A549 (cell line): ENCODE results near the gene PSMD1. TPM values are rescaled to one million over a fixed set of nuclear protein-coding genes. Genes with fewer than 3 reads are reported as not detected.

Experiments
- ATAC-seq, 2 experiments: fragments of 200-7000 bp in 1 of 2; fragments of >200 bp in 1 of 2; cut with Nextera tagmentation in 1 of 2; cut with Tn5 transposase in 1 of 2; 3 replicates each; pipeline versions ENCODE4 v1.8.0 to v1.9.1; 2018 to 2020; ENCODE audit warnings: mild to moderate bottlenecking in 1 of 2, moderate library complexity in 1 of 2
- CTCF ChIA-PET: fragments of 300-600 bp; sonication (Branson Sonifier 250); formaldehyde crosslinking; extraction: SDS; loops from one replicate; lab custom pipeline; 2021; ENCODE audit warnings: antibody characterized with exemption, inconsistent platforms; lab: Yijun Ruan, JAX
- POLR2A ChIA-PET: fragments of 350-600 bp; formaldehyde crosslinking; extraction: SDS; loops from one replicate; lab custom pipeline; 2021; ENCODE audit warnings: antibody characterized with exemption, inconsistent platforms; lab: Yijun Ruan, JAX
- DNase-seq, 2 experiments: peaks; one replicate each; pipeline versions ENCODE4 v3.0.0 to v3.0.0-alpha.2; 2011 to 2016; ENCODE audit warnings: low read depth in 1 of 2, low spot score in 1 of 2
- FAIRE-seq: peaks from 2 replicates; lab custom pipeline; 2011; peaks lifted over from hg19 to GRCh38; lab: Jason Lieb, UNC
- H3K27ac ChIP-seq, 2 experiments: fragments of >200 bp; sonication (Bioruptor Twin); formaldehyde crosslinking; 3 replicates each; pipeline ENCODE4 v1.5.1; 2016 to 2017
- H3K4me1 ChIP-seq: fragments of >200 bp; sonication (Bioruptor Twin); formaldehyde crosslinking; 3 replicates; pipeline ENCODE4 v1.6.1; 2016
- H3K4me2 ChIP-seq: fragments of >200 bp; sonication (Bioruptor Twin); formaldehyde crosslinking; 3 replicates; pipeline ENCODE4 v1.6.1; 2016
- H3K4me3 ChIP-seq: fragments of >200 bp; sonication (Bioruptor Twin); formaldehyde crosslinking; 3 replicates; pipeline ENCODE4 v1.5.1; 2016
- H3K9me3 ChIP-seq: fragments of >200 bp; sonication (Bioruptor Twin); formaldehyde crosslinking; 3 replicates; pipeline ENCODE4 v1.6.1; 2016
- ATOH8 ChIP-seq: fragments of 250-450 bp; sonication (Bioruptor Pico); IDR thresholded peaks from 2 replicates; pipeline ENCODE4 v1.5.0; 2020; ENCODE audit warnings: low read depth, mild to moderate bottlenecking, moderate library complexity
- BHLHE40 ChIP-seq: IDR thresholded peaks from 2 replicates; pipeline ENCODE4 v1.6.1; 2012; ENCODE audit warnings: low read depth, low read length, inconsistent platforms
- CBX2 ChIP-seq: fragments of 200-600 bp; sonication (generic); IDR thresholded peaks from 2 replicates; pipeline ENCODE4 v1.6.1; 2016; ENCODE audit warnings: low read depth, mild to moderate bottlenecking, borderline replicate concordance
- FOSL2 ChIP-seq, 2 experiments: fragments of 450-650 bp in 1 of 2; fragments of >200 bp in 1 of 2; sonication (Bioruptor Twin) in 1 of 2; formaldehyde crosslinking; IDR thresholded peaks; 2 replicates each; pipeline versions ENCODE4 v1.5.0 to v1.6.1; 2016 to 2020; ENCODE audit warnings: mild to moderate bottlenecking in 1 of 2, moderate library complexity in 1 of 2
- FOXS1 ChIP-seq: fragments of 250-450 bp; sonication (Bioruptor Pico); IDR thresholded peaks from 2 replicates; pipeline ENCODE4 v1.5.0; 2020; ENCODE audit warnings: mild to moderate bottlenecking, moderate library complexity
- GATA3 ChIP-seq: IDR thresholded peaks from 2 replicates; pipeline ENCODE4 v1.6.1; 2012; ENCODE audit warnings: borderline replicate concordance
- HEYL ChIP-seq: fragments of 250-450 bp; sonication (Bioruptor Pico); IDR thresholded peaks from 2 replicates; pipeline ENCODE4 v1.8.0; 2021; ENCODE audit warnings: mild to moderate bottlenecking, moderate library complexity
- HOXA7 ChIP-seq: fragments of 250-450 bp; sonication (Bioruptor Pico); IDR thresholded peaks from 2 replicates; pipeline ENCODE4 v1.5.0; 2020; ENCODE audit warnings: mild to moderate bottlenecking, moderate library complexity
- HOXB13 ChIP-seq: fragments of 250-450 bp; sonication (Bioruptor Pico); IDR thresholded peaks from 2 replicates; pipeline ENCODE4 v1.5.0; 2020; ENCODE audit warnings: low read depth, mild to moderate bottlenecking, moderate library complexity
- HOXB5 ChIP-seq: fragments of 250-450 bp; sonication (Bioruptor Pico); IDR thresholded peaks from 2 replicates; pipeline ENCODE4 v1.5.0; 2020; ENCODE audit warnings: mild to moderate bottlenecking, moderate library complexity
- JUN ChIP-seq, 2 experiments: fragments of >200 bp; sonication (Bioruptor Twin); formaldehyde crosslinking; IDR thresholded peaks; 2 replicates in 1 of 2; 3 replicates in 1 of 2; pipeline ENCODE4 v1.6.1; 2016 to 2017
- JUNB ChIP-seq: fragments of >200 bp; sonication (Bioruptor Twin); formaldehyde crosslinking; IDR thresholded peaks from 2 replicates; pipeline ENCODE4 v1.6.1; 2016
- MAFK ChIP-seq: fragments of 450-650 bp; IDR thresholded peaks from 2 replicates; pipeline ENCODE4 v1.6.1; 2014; ENCODE audit not compliant: partially characterized antibody
- MAX ChIP-seq: IDR thresholded peaks from 2 replicates; pipeline ENCODE4 v1.6.1; 2012
- MYC ChIP-seq: IDR thresholded peaks from 2 replicates; pipeline ENCODE4 v1.6.1; 2012; ENCODE audit warnings: mild to moderate bottlenecking, inconsistent platforms, low read length, improper control_type of control experiment, borderline replicate concordance
- NFE2L2 ChIP-seq: fragments of 150-350 bp; conservative IDR thresholded peaks from 2 replicates; pipeline ENCODE4 v1.6.1; 2014; ENCODE audit warnings: low read length
- PBX3 ChIP-seq: IDR thresholded peaks from 2 replicates; pipeline ENCODE4 v1.6.1; 2012
- REST ChIP-seq: fragments of 200-600 bp; sonication (generic); IDR thresholded peaks from 2 replicates; pipeline ENCODE4 v1.6.1; 2016; ENCODE audit warnings: antibody characterized with exemption, mild to moderate bottlenecking, moderate library complexity
- SMC3 ChIP-seq: fragments of >200 bp; sonication (Bioruptor Twin); formaldehyde crosslinking; IDR thresholded peaks from 3 replicates; pipeline ENCODE4 v1.6.1; 2018; ENCODE audit warnings: inconsistent platforms
- TFCP2L1 ChIP-seq: fragments of 250-450 bp; sonication (Bioruptor Pico); IDR thresholded peaks from 2 replicates; pipeline ENCODE4 v1.5.0; 2021; ENCODE audit warnings: mild to moderate bottlenecking
- USF2 ChIP-seq: fragments of 450-650 bp; IDR thresholded peaks from 2 replicates; pipeline ENCODE4 v1.6.1; 2014; ENCODE audit warnings: antibody characterized with exemption
- ZFP36 ChIP-seq: fragments of 450-650 bp; IDR thresholded peaks from 2 replicates; pipeline ENCODE4 v1.6.1; 2014; ENCODE audit warnings: borderline replicate concordance; ENCODE audit not compliant: partially characterized antibody
- ZSCAN20 ChIP-seq: fragments of 250-450 bp; sonication (Bioruptor Pico); IDR thresholded peaks from 2 replicates; pipeline ENCODE4 v1.8.0; 2022; ENCODE audit warnings: mild to moderate bottlenecking, moderate library complexity
- WGBS: methylation state at CpG from one replicate; pipeline ENCODE4 v1.1.6; 2017; ENCODE audit errors: missing lambda C conversion rate; 5-methylcytosine and 5-hydroxymethylcytosine counted together
- polyA plus RNA-seq, 4 experiments: library from polyadenylated mRNA; depleted of rRNA in 3 of 4; stranded (reverse); fragments of >200 nt; fragmentation: RNase III in 1 of 4; extraction: RNeasy Plus Mini Kit Qiagen cat#74134 plus additional on column Dnase treatment in 1 of 4; gene quantifications; 2 replicates in 3 of 4; 3 replicates in 1 of 4; pipeline ENCODE4 v1.2.3, GENCODE V29; 2011 to 2017

Gene PSMD1
- polyA plus RNA-seq, 2 of the 4 experiments (the other 2 are of a cell fraction): 122 to 248 TPM

GRCh38 chr2:231126123-231126522, 69.5 kb downstream of the PSMD1 start:
- Histone ChIP-seq H3K9me3 (no peaks in the 10 kb centered on the region), H3K4me1 (peaks cover 95% of the 10 kb centered on the region), H3K4me3 (no peak overlapping the region), H3K27ac (peak overlapping the region in 1 of 2 experiments; percentile 50; a peak in 1 of 6 replicates), H3K4me2 (no peak overlapping the region)
- CTCF ChIA-PET: interaction anchor here (1.4 to 2.2 kb wide), 3 partner anchors 22 to 66 kb away, joined by 5 to 7 read pairs (median 6); no protein-coding TSS in a partner anchor
- FAIRE-seq (no peak), ATAC-seq (no peak), DNase-seq (no peak)
- no peak for TF ChIP-seq ZFP36
- TF ChIP-seq PBX3: no peak
- TF ChIP-seq BHLHE40: no peak
- no peak for TF ChIP-seq JUNB
- no peak for TF ChIP-seq TFCP2L1
- TF ChIP-seq CBX2: no peak
- TF ChIP-seq ZSCAN20 (CRISPR knock-in tag): no peak
- TF ChIP-seq MYC: no peak
- TF ChIP-seq SMC3: no peak
- TF ChIP-seq ATOH8 (CRISPR knock-in tag): no peak
- TF ChIP-seq HOXA7 (CRISPR knock-in tag): no peak
- TF ChIP-seq FOXS1 (CRISPR knock-in tag): no peak
- TF ChIP-seq HOXB13 (CRISPR knock-in tag): no peak
- TF ChIP-seq JUN (IDR thresholded peaks at IDR 0.05): no peak
- no peak for TF ChIP-seq REST
- TF ChIP-seq HEYL (CRISPR knock-in tag): no peak
- 94% methylated on average over 7 of the region's 7 CpGs for WGBS
- POLR2A ChIA-PET: no interaction called here

GRCh38 chr2:231127480-231127879, 70.8 kb downstream of the PSMD1 start:
- DNase-seq (peak in 1 of 2 experiments; percentile 83), ATAC-seq (peak in 1 of 2 experiments; percentile 62; a peak in 3 of 6 replicates), FAIRE-seq (no peak)
- TF ChIP-seq NFE2L2 (peak; percentile 65; the same call in 1 of the 2 replicates), PBX3 (peak; percentile 64; the same call in 1 of the 2 replicates), USF2 (no peak), JUNB (no peak), MAFK (peak; percentile 52), HOXB5 (CRISPR knock-in tag) (peak; percentile 92), GATA3 (peak; percentile 51; the same call in 1 of the 2 replicates), MAX (peak; percentile 16; the same call in 1 of the 2 replicates), FOSL2 (IDR thresholded peaks at IDR 0.05) (no peak), FOSL2 (CRISPR knock-in tag; IDR thresholded peaks at IDR 0.05) (peak; percentile 40)
- Histone ChIP-seq H3K4me3 (no peak overlapping the region), H3K9me3 (no peaks in the 10 kb centered on the region), H3K27ac (peak overlapping the region; percentile 38 to 69; a peak in 4 of 6 replicates), H3K4me2 (peak overlapping the region; percentile 57), H3K4me1 (peaks cover 95% of the 10 kb centered on the region)
- ChIA-PET POLR2A (no interaction called here), CTCF (interaction anchor here (1.2 to 1.3 kb wide), 3 partner anchors 17 to 100 kb away, joined by 4 to 5 read pairs (median 4); no protein-coding TSS in a partner anchor)
- WGBS: 31% methylated on average over 9 of the region's 9 CpGs
